ENCODE data around the gene KCTD21.
"Not testable (repeated sequence)": the region's sequence is repeated elsewhere in the genome, so short reads cannot be mapped to it uniquely, and the experiment has no call there.

KCTD21 gene

GRCh38 chr11:78188286-78189173 lies at the start of gene KCTD21, which contains the start of gene USP35:
TSS of gene KCTD21 (minus strand) at chr11:78188626. CDS start at chr11:78174554, 14,072 bp downstream.
TSS of gene USP35 (plus strand) at chr11:78188919. CDS start at chr11:78196246, 7,327 bp downstream.
- peak; percentile 98 for DNase-seq (ENCODE audit: low spot score)

GRCh38 chr11:78237293-78238046 lies 49.0 kb upstream of the KCTD21 start:
- DNase-seq (ENCODE audit: low spot score), result no peak

- DNase-seq (ENCODE audit: low spot score), result no peak
These were observed 45.6 kb upstream of the KCTD21 start for GRCh38 chr11:78234006-78234405.

GRCh38 chr11:78233046-78233445 lies 44.6 kb upstream of the KCTD21 start:
- not testable (repeated sequence) for DNase-seq (ENCODE audit: low spot score)

GRCh38 chr11:78231962-78232501 lies 43.6 kb upstream of the KCTD21 start:
- DNase-seq (ENCODE audit: low spot score), result peak; percentile 60

GRCh38 chr11:78230161-78230877 lies 41.9 kb upstream of the KCTD21 start:
- no peak for DNase-seq (ENCODE audit: low spot score)

GRCh38 chr11:78229106-78229505 lies 40.7 kb upstream of the KCTD21 start:
- no peak for DNase-seq (ENCODE audit: low spot score)

GRCh38 chr11:78228467-78228866 lies 40.0 kb upstream of the KCTD21 start:
- DNase-seq (ENCODE audit: low spot score), result peak; percentile 52

- DNase-seq (ENCODE audit: low spot score), result no peak
These were observed 39.5 kb upstream of the KCTD21 start for GRCh38 chr11:78227921-78228320.

GRCh38 chr11:78226684-78227680 lies 38.6 kb upstream of the KCTD21 start:
- no peak for DNase-seq (ENCODE audit: low spot score)

- no peak for DNase-seq (ENCODE audit: low spot score)
These were observed 36.5 kb upstream of the KCTD21 start for GRCh38 chr11:78224906-78225420.

GRCh38 chr11:78224506-78224905 lies 36.1 kb upstream of the KCTD21 start:
- DNase-seq (ENCODE audit: low spot score), result no peak

GRCh38 chr11:78223320-78223954 lies 35.0 kb upstream of the KCTD21 start:
- no peak for DNase-seq (ENCODE audit: low spot score)

GRCh38 chr11:78222726-78223125 lies 34.3 kb upstream of the KCTD21 start:
- DNase-seq (ENCODE audit: low spot score), result not testable (repeated sequence)

- no peak for DNase-seq (ENCODE audit: low spot score)
These were observed 33.2 kb upstream of the KCTD21 start for GRCh38 chr11:78221396-78222315.

- no peak for DNase-seq (ENCODE audit: low spot score)
These were observed 32.1 kb upstream of the KCTD21 start for GRCh38 chr11:78220218-78221157.

GRCh38 chr11:78219493-78220217 lies 31.2 kb upstream of the KCTD21 start:
- DNase-seq (ENCODE audit: low spot score), result no peak

All from hepatic stellate cell (primary cell).